ENCODE results near the gene ANP32D. TPM values are rescaled to one million over a fixed set of nuclear protein-coding genes. Genes with fewer than 3 reads are reported as not detected.
"Not testable (repeated sequence)": the region's sequence is repeated elsewhere in the genome, so short reads cannot be mapped to it uniquely, and the experiment has no call there.

ANP32D gene
- total RNA-seq, 1 donor from 2014 or later: 0.43 TPM

DNA sequence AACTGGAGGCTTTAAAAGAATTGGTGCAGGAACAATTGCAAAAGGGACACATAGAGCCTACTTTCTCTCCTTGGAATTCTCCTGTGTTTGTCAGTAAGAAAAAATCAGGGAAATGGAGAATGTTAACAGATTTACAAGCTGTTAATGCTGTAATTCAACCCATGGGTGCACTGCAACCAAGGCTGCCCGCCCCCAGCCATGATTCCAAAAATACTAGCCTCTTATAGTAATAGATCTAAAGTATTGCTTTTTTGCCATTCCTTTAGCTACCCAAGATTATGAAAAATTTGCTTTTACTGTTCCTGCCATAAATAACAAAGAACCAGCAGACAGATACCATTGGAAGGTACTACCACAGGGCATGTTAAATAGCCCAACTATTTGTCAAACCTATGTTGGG, 37.8 kb downstream of the ANP32D start:
- ATAC-seq: no peak
- no peaks in the 10 kb centered on the region for H3K4me1 ChIP-seq
- intact Hi-C loops (cut with DNase I): no loop called here

DNA sequence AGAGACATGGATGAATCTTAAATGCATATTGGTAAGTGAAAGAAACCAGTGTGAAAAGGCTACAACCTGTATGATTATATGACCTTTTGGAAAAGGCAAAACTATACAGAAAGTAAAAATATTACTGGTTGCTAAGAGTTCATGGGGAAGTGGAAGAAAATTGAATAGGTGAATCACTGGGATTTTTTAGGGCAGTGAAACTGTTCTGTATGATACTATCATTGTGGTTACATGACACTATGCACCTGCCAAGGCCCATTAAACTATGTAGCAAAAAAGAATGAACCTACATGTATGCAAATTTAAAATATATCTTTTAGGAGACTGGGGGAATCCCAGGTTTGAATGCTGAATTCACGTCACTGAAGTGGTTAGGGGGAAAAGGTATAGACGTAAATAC, 40.5 kb downstream of the ANP32D start:
- DNase-seq (no peak), ATAC-seq (no peak)
- TF ChIP-seq, protein P1, sequence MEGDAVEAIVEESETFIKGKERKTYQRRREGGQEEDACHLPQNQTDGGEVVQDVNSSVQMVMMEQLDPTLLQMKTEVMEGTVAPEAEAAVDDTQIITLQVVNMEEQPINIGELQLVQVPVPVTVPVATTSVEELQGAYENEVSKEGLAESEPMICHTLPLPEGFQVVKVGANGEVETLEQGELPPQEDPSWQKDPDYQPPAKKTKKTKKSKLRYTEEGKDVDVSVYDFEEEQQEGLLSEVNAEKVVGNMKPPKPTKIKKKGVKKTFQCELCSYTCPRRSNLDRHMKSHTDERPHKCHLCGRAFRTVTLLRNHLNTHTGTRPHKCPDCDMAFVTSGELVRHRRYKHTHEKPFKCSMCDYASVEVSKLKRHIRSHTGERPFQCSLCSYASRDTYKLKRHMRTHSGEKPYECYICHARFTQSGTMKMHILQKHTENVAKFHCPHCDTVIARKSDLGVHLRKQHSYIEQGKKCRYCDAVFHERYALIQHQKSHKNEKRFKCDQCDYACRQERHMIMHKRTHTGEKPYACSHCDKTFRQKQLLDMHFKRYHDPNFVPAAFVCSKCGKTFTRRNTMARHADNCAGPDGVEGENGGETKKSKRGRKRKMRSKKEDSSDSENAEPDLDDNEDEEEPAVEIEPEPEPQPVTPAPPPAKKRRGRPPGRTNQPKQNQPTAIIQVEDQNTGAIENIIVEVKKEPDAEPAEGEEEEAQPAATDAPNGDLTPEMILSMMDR (IDR thresholded peaks at IDR 0.05): no peak
- no peak overlapping the region for H3K27ac ChIP-seq
- H3K9me3 ChIP-seq: no peaks in the 10 kb centered on the region
- H3K27me3 ChIP-seq: no peaks in the 10 kb centered on the region
- H3K36me3 ChIP-seq: no peaks in the 10 kb centered on the region
- H3K4me3 ChIP-seq: no peak overlapping the region
- no peaks in the 10 kb centered on the region for H3K4me1 ChIP-seq
- intact Hi-C loops (cut with DNase I): no loop called here

More for the DNA sequence above, 37.8 kb downstream of the ANP32D start:
- Histone ChIP-seq H3K4me3 (no peak overlapping the region), H3K27me3 (no peaks in the 10 kb centered on the region), H3K9me3 (no peaks in the 10 kb centered on the region), H3K27ac (no peak overlapping the region), H3K36me3 (no peaks in the 10 kb centered on the region)
- DNase-seq: no peak
- TF ChIP-seq, protein P1 (IDR thresholded peaks at IDR 0.05): no peak

DNA sequence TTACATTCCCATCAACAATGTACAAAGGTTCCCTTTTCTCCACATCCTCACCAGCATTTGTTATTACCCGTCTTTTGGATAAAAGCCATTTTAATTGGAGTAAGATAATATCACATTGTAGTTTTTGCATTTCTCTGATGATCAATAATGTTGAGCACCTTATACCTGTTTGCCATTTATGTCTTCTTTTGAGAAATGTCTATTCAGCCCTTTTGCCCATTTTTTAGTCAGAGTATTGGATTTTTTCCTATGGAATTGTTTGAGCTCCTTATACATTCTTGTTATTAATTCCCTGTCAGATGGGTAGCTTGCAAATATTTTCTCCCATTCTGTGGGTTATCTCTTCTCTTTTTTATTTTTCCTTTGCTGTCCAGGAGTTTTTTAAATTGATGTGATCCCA, 42.4 kb downstream of the ANP32D start:
- Histone ChIP-seq H3K27me3 (no peaks in the 10 kb centered on the region), H3K9me3 (no peaks in the 10 kb centered on the region), H3K4me3 (no peak overlapping the region), H3K4me1 (no peaks in the 10 kb centered on the region), H3K36me3 (no peaks in the 10 kb centered on the region), H3K27ac (no peak overlapping the region)
- intact Hi-C loops (cut with DNase I): no loop called here
- DNase-seq (no peak), ATAC-seq (no peak)
- TF ChIP-seq, protein P1 (IDR thresholded peaks at IDR 0.05): no peak

DNA sequence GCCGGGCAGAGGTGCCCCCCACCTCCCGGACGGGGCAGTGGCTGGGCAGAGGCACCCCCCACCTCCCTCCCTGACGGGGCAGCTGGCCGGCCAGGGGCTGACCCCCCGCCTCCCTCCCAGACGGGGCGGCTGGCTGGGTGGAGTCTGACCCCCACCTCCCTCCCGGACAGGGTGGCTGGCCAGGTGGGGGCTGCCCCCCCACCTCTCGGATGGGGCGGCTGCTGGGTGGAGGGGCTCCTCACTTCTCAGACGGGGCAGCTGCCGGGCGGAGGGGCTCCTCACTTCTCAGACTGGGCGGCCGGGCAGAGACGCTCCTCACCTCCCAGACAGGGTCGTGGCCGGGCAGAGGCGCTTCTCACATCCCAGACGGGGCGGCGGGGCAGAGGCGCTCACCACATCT, 48.0 kb downstream of the ANP32D start:
- intact Hi-C loops (cut with DNase I); H3K27ac ChIP-seq; H3K9me3 ChIP-seq; DNase-seq; H3K36me3 ChIP-seq; H3K4me1 ChIP-seq; ATAC-seq; H3K4me3 ChIP-seq; H3K27me3 ChIP-seq: not testable (repeated sequence)

Other genes with a start within 250 kb of the ANP32D start
- gene ZNF641, start 121.6 kb upstream of the ANP32D start, total RNA-seq: 30.9 TPM
- gene C12orf54, start 9.9 kb downstream of the ANP32D start, total RNA-seq: not detected
- not detected for gene OR8S1, start 53.1 kb downstream of the ANP32D start, total RNA-seq
- gene LALBA, start 97.5 kb downstream of the ANP32D start, total RNA-seq: not detected
- 24.7 TPM for gene KANSL2, start 209.7 kb downstream of the ANP32D start, total RNA-seq
- gene CCNT1, start 244.1 kb downstream of the ANP32D start, total RNA-seq: 31.2 TPM

Measured in upper lobe of right lung (tissue), 1 donor.